GM18508 (cell line): Measurements from ENCODE around the gene TNFRSF8.

ENCODE experiments used
- ATAC-seq: cut with Tn5 transposase; IDR thresholded peaks from one replicate; pipeline ENCODE4 v1.9.1; 2021; ENCODE audit warnings: moderate number of reproducible peaks; ENCODE audit not compliant: insufficient read depth, unreplicated experiment

The TNFRSF8 gene

DNA sequence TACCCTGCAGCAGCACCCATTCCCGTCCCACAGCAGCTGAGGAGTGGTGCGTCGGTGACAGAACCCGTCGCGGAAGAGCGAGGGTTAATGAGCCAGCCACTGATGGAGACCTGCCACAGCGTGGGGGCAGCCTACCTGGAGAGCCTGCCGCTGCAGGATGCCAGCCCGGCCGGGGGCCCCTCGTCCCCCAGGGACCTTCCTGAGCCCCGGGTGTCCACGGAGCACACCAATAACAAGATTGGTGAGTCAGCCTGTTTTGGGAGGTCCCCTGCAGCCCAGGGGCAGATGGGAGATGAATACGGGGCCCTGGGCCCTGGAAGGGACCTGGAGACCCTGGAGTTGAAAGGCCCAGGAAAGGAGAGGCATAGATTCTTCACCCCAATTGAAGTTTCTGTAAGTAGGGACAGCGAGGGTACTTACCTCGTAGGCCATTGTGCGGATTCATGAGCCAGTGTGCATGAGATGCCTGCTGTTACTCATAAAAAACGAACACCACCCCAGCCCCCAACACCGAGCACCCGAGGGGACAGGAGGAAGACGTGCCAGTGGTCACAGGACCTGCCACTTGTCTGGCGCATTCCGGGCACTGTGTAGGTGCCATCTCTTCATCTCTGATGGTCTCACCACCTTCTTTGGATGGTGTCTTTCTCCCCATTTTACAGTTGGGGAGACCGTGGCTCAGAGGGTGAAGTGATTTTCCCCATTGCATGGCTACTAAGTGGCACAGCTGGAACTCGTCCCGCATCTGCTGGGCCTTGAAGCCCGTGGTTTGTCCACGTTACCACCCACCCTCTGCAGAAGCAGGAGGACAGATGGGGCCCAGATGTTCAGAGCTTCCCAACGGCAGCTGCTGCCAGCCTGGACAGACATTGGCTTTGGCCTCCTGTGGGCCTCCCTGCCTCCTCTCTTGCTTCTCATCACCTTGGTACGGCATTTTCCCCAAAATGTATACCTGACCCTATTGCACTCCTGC lies 75.4 kb downstream of the TNFRSF8 start:
- ATAC-seq = no peak

DNA sequence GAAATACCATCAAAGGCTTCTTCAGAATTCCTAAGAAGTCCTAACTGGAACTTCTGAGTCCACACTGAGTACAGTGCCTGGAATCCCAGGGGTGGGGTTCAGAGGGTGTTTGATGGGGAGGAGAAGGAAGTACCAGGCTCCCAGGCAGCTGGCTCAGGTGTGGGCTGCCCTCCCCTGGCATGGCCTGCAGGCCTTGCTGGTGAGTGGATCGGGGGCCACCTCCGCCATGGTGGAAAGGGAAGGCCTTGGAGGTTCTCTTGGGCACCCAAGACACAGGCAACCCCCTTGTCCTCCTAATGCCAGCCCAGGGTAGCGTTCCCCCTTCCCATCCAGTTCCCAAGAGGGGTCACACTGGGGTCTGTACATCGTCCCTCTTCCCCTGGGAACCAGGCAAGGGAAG lies 76.9 kb downstream of the TNFRSF8 start:
- no peak for ATAC-seq

DNA sequence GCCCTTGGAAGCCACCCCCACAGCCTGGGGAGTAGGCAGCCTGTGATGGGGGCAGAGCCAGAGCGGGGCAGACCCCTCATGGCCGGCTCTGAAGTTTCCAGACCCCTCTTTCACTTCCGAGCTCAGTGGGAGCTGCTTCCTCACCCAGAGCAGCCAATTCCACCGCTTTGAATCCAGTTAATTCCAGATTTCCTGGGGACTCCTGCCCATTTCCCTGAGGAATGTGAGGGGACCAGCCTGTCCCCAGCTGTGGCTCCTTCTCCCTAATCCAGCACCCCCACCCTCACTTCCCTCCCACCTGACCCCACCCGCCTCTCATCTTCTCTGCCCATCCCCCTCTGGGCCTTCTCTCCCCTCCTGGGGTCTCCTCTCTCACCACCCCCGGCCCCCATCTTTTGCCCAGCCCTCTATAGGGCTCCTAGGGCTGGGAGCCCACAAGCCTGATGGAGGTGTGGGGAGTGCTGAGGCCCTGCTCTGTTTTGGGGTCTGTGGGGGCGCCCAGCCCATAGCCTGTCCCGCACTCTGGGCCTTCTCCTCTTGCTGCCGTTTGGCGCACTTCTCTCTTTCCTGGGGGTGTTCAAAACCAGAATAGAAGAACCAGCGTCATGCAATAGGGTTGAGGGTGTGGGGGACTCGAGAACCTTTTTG lies 77.5 kb downstream of the TNFRSF8 start:
- no peak for ATAC-seq

GRCh38 chr1:12141163-12141850 lies 78.2 kb downstream of the TNFRSF8 start:
- ATAC-seq = no peak

DNA sequence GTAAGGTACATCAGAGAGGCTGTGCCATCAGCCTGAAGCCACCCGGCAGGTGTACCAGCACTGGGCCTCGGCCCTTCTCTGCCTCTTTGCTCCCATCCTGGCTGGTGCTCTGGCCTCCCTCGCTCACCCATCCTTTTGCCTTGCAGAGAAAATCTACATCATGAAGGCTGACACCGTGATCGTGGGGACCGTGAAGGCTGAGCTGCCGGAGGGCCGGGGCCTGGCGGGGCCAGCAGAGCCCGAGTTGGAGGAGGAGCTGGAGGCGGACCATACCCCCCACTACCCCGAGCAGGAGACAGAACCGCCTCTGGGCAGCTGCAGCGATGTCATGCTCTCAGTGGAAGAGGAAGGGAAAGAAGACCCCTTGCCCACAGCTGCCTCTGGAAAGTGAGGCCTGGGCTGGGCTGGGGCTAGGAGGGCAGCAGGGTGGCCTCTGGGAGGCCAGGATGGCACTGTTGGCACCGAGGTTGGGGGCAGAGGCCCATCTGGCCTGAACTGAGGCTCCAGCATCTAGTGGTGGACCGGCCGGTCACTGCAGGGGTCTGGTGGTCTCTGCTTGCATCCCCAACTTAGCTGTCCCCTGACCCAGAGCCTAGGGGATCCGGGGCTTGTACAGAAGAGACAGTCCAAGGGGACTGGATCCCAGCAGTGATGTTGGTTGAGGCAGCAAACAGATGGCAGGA lies 79.2 kb downstream of the TNFRSF8 start:
- ATAC-seq = no peak

DNA sequence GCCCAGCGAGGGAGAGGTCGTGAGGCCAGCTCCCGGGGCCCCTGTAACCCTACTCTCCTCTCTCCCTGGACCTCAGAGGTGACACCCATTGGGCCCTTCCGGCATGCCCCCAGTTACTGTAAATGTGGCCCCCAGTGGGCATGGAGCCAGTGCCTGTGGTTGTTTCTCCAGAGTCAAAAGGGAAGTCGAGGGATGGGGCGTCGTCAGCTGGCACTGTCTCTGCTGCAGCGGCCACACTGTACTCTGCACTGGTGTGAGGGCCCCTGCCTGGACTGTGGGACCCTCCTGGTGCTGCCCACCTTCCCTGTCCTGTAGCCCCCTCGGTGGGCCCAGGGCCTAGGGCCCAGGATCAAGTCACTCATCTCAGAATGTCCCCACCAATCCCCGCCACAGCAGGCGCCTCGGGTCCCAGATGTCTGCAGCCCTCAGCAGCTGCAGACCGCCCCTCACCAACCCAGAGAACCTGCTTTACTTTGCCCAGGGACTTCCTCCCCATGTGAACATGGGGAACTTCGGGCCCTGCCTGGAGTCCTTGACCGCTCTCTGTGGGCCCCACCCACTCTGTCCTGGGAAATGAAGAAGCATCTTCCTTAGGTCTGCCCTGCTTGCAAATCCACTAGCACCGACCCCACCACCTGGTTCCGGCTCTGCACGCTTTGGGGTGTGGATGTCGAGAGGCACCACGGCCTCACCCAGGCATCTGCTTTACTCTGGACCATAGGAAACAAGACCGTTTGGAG lies 80.0 kb downstream of the TNFRSF8 start:
- ATAC-seq = no peak

DNA sequence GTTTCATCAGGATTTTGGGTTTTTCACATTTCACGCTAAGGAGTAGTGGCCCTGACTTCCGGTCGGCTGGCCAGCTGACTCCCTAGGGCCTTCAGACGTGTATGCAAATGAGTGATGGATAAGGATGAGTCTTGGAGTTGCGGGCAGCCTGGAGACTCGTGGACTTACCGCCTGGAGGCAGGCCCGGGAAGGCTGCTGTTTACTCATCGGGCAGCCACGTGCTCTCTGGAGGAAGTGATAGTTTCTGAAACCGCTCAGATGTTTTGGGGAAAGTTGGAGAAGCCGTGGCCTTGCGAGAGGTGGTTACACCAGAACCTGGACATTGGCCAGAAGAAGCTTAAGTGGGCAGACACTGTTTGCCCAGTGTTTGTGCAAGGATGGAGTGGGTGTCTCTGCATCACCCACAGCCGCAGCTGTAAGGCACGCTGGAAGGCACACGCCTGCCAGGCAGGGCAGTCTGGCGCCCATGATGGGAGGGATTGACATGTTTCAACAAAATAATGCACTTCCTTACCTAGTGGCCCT lies 80.6 kb downstream of the TNFRSF8 start:
- no peak for ATAC-seq

DNA sequence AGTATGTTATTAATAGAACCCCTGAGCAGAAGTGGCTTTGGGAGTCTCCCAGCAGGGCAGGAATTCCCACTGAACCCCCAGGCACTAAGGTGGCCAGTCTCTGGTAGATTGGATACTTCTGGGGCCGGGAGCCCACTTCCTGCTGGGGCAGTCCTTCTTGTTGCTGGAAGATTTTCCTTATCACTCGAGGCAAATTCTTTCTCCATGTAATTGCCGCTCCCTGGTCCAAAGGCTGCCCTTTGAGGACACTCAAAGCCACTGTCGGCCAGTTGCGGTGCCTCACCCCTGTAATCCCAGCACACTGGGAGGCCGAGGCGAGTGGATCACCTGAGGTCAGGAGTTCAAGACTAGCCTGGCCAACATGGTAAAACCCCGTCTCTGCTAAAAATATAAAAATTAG lies 81.1 kb downstream of the TNFRSF8 start:
- ATAC-seq = no peak

- no peak for ATAC-seq
Observed at GRCh38 chr1:12144969-12145368, 81.9 kb downstream of the TNFRSF8 start.

- ATAC-seq = no peak
Observed at GRCh38 chr1:12145616-12146342, 82.7 kb downstream of the TNFRSF8 start.

- no peak for ATAC-seq
Observed at GRCh38 chr1:12146343-12147112, 83.4 kb downstream of the TNFRSF8 start.

GRCh38 chr1:12147201-12147701 lies 84.1 kb downstream of the TNFRSF8 start:
- ATAC-seq = no peak

GRCh38 chr1:12148160-12148957 lies 85.3 kb downstream of the TNFRSF8 start:
- ATAC-seq = no peak

DNA sequence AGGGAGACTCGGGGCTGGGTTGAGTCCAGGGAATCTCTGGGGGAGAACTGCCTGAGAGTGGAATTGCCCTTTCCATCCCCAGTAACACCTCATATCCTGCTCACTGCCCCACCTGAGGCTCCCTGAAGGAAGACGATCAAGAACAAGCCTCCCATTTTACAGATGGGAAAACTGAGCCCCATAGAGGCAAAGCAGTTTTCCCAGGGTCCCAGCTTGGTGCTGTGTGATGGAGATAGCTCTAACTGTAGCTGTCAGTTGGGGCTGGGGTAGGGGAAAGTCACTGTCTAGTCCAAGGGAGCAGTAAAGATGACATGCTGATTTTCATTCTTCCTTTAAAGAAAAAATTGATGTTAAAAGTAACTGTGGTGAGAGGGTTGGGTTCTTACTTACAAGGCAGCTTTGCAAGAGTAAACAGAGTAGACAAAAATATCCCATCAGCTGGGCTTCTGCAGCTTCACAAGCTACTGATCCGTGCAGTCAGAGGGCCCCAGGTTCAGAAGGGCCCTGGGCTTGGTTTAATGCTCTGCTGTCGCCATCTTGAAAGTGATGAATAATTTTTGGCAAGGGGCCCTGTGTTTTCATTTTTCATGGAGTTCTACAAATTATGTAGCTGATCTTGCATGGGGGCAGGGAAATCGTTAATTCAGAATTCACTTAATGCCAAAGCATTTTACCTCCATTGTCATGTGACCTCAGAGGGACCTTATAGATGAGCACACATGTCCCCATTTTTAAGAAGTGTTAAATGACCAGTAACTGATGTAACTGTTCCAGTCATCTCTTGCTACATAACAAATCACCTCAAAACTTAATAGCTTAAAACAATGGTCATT lies 86.1 kb downstream of the TNFRSF8 start:
- ATAC-seq = no peak

DNA sequence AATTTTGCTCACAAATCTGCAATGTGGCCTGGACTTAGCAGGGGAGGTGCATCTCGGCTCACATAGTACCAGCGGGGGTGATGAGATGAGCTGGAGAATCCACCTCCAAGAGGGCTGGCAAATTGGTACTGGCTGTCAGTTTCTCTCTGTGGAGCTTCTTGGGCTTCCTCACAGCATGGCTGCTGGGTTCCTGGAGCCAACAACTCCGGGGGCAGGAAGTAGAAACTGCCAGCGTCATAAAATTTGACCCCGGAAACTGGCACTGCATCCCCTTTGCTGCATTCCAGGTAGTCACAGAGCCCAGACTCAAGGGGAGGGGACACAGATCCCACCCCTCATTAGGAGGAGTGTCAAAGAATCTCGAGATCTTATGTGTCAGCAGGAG lies 86.7 kb downstream of the TNFRSF8 start:
- no peak for ATAC-seq

DNA sequence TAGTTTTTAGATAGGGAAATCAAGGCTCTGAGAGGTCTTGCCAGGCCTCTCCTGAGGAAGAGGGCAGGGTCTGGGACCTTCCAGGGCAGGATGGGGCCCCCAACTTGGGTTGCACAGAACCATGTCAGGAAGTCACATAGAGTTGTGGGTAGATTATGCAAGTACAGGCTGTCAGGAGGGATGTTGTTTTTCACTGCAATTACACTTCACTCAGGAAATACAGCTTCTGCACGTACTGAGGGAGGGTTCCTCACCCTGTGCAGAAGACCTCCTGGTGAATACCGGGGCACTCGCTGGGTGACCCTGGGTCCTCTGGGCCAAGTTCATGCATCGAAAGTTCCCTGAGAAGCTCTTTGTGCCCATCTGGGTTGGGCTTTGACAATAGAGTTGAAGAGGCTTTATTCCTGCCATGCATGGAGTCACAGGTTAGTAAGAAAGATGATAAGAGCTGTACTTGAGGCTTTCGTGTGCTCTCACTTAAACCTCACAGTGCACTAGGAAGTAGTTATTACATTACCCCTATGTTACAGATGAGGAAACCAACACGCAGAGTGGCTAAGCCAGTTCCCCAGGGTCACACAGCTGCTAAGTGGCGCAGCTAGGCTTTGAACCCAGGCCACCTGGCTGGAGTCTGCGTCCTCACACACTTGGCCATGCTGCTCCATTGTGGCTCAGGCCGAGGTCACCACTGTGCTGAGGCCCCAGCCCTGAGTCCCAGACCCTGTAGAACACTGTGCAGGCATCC lies 87.5 kb downstream of the TNFRSF8 start:
- ATAC-seq = no peak
